A673 (cell line): ENCODE results near the gene LVRN.

Experiments used
- EZH2 ChIP-seq: fragments of 200-600 bp; sonication (generic); IDR thresholded peaks from 2 replicates; pipeline ENCODE4 v1.6.1; 2017; ENCODE audit warnings: borderline replicate concordance, low read depth, mild to moderate bottlenecking, mixed read lengths, antibody characterized with exemption, low read length; ENCODE audit not compliant: poor library complexity, severe bottlenecking
- TF ChIP-seq, protein P1 (sequence below): fragments of 300-800, 200-600 bp; sonication (generic); conservative IDR thresholded peaks from 2 replicates; pipeline ENCODE4 v1.5.1; 2017; ENCODE audit warnings: low read depth, mild to moderate bottlenecking, antibody characterized with exemption, low read length, moderate library complexity, mixed read lengths

DNA sequence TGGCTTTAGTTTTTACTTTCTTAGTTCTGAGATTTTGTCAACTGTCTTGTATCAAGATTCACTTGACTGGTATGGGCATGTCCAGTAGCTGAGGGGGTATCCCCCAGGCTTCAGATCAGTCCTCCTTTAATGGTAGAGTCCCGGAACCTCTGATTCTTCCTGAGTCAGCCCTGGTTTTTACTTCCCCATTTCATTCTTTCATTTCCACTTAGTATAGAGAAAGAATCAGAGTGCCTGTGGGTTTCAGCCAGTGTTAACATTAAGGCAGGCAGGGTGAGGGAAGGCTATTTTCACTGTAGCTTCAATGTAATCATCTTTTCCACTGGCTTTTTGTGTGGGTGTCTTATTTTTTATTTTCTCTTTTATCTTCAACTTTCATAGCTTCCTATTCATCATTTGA is 114.2 kb downstream of the LVRN start:
- TF ChIP-seq, protein P1, sequence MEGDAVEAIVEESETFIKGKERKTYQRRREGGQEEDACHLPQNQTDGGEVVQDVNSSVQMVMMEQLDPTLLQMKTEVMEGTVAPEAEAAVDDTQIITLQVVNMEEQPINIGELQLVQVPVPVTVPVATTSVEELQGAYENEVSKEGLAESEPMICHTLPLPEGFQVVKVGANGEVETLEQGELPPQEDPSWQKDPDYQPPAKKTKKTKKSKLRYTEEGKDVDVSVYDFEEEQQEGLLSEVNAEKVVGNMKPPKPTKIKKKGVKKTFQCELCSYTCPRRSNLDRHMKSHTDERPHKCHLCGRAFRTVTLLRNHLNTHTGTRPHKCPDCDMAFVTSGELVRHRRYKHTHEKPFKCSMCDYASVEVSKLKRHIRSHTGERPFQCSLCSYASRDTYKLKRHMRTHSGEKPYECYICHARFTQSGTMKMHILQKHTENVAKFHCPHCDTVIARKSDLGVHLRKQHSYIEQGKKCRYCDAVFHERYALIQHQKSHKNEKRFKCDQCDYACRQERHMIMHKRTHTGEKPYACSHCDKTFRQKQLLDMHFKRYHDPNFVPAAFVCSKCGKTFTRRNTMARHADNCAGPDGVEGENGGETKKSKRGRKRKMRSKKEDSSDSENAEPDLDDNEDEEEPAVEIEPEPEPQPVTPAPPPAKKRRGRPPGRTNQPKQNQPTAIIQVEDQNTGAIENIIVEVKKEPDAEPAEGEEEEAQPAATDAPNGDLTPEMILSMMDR, result no peak
- no peak for TF ChIP-seq EZH2
